MM.1S (cell line): ENCODE results near the gene LRRC10B.

Experiments used
- DNase-seq: peaks from one replicate; pipeline ENCODE4 v3.0.0-alpha.2; 2015
- H2AFZ ChIP-seq: fragments of 300-600 bp; sonication (generic); 2 replicates; pipeline ENCODE4 v1.6.0; 2016; ENCODE audit warnings: antibody characterized with exemption, low read length
- H3F3A ChIP-seq: fragments of 300-600 bp; sonication (generic); 2 replicates; pipeline ENCODE4 v1.6.1; 2016; ENCODE audit warnings: mild to moderate bottlenecking, antibody characterized with exemption, low read length, moderate library complexity, mixed read lengths; ENCODE audit not compliant: insufficient read depth
- H3K27ac ChIP-seq: fragments of 300-600 bp; sonication (generic); 2 replicates; pipeline ENCODE4 v1.5.1; 2016; ENCODE audit warnings: mild to moderate bottlenecking, low read length
- H3K27me3 ChIP-seq: fragments of 300-600 bp; sonication (generic); replicated peaks from 2 replicates; pipeline ENCODE4 v1.6.0; 2016; ENCODE audit warnings: low read length; ENCODE audit not compliant: insufficient read depth
- H3K36me3 ChIP-seq: fragments of 300-600 bp; sonication (generic); replicated peaks from 2 replicates; pipeline ENCODE4 v1.6.1; 2016; ENCODE audit warnings: mild to moderate bottlenecking, low read length, mixed read lengths; ENCODE audit not compliant: insufficient read depth
- H3K4me1 ChIP-seq: fragments of 300-600 bp; sonication (generic); 2 replicates; pipeline ENCODE4 v1.6.1; 2016; ENCODE audit warnings: low read length, mixed read lengths
- H3K4me2 ChIP-seq: fragments of 300-600 bp; sonication (generic); 2 replicates; pipeline ENCODE4 v1.6.0; 2016; ENCODE audit warnings: low read depth, low read length
- H3K4me3 ChIP-seq: fragments of 300-600 bp; sonication (generic); 2 replicates; pipeline ENCODE4 v1.5.1; 2016; ENCODE audit warnings: low read length, mixed read lengths
- H3K79me2 ChIP-seq: fragments of 300-600 bp; sonication (generic); 2 replicates; pipeline ENCODE4 v1.6.1; 2016; ENCODE audit warnings: mixed run types, low read length, mixed read lengths
- H3K9ac ChIP-seq: fragments of 300-600 bp; sonication (generic); 2 replicates; pipeline ENCODE4 v1.6.1; 2016; ENCODE audit warnings: low read length, mixed read lengths
- H3K9me2 ChIP-seq: fragments of 300-600 bp; sonication (generic); replicated peaks from 2 replicates; pipeline ENCODE4 v1.6.1; 2016; ENCODE audit warnings: mild to moderate bottlenecking, low read length, mixed read lengths; ENCODE audit not compliant: insufficient read depth
- H3K9me3 ChIP-seq: fragments of 300-600 bp; sonication (generic); replicated peaks from 2 replicates; pipeline ENCODE4 v1.6.1; 2016; ENCODE audit warnings: mild to moderate bottlenecking, low read length, mixed read lengths; ENCODE audit not compliant: insufficient read depth
- H4K20me1 ChIP-seq: fragments of 300-600 bp; sonication (generic); 2 replicates; pipeline ENCODE4 v1.6.1; 2016; ENCODE audit warnings: mild to moderate bottlenecking, low read length, moderate library complexity, mixed read lengths; ENCODE audit not compliant: insufficient read depth
- CTCF ChIP-seq: fragments of 300-600 bp; sonication (generic); IDR thresholded peaks from 2 replicates; pipeline ENCODE4 v1.5.1; 2016; ENCODE audit warnings: antibody characterized with exemption, low read length, mixed read lengths
- EZH2 ChIP-seq: fragments of 300-600 bp; sonication (generic); optimal IDR thresholded peaks from 2 replicates; pipeline ENCODE3; 2017; ENCODE audit warnings: low read depth, mild to moderate bottlenecking, antibody characterized with exemption, low read length, mixed read lengths
- EZH2phosphoT487 ChIP-seq: fragments of 300-600 bp; sonication (generic); IDR thresholded peaks from 2 replicates; pipeline ENCODE4 v1.6.1; 2018; ENCODE audit warnings: antibody characterized with exemption, low read length

LRRC10B gene

GRCh38 chr11:61545341-61545740 is 36.8 kb downstream of the LRRC10B start:
- no peaks in the 10 kb centered on the region for H3K9me3 ChIP-seq
- TF ChIP-seq EZH2phosphoT487 (no peak), CTCF (peak; percentile 45)
- no peak overlapping the region for H2AFZ ChIP-seq
- no peaks in the 10 kb centered on the region for H4K20me1 ChIP-seq
- no peaks in the 10 kb centered on the region for H3K4me1 ChIP-seq
- no peak overlapping the region for H3K9ac ChIP-seq
- no peak overlapping the region for H3K4me3 ChIP-seq
- peak; percentile 20 for DNase-seq
- peaks cover 95% of the 10 kb centered on the region for H3K27me3 ChIP-seq
- H3K4me2 ChIP-seq: no peak overlapping the region
- H3K27ac ChIP-seq: no peak overlapping the region
- H3K36me3 ChIP-seq: no peaks in the 10 kb centered on the region
- no peaks in the 10 kb centered on the region for H3K9me2 ChIP-seq
- H3K79me2 ChIP-seq: no peaks in the 10 kb centered on the region
- H3F3A ChIP-seq: no peaks in the 10 kb centered on the region

GRCh38 chr11:61545921-61546320 is 37.4 kb downstream of the LRRC10B start:
- H3K9me2 ChIP-seq: no peaks in the 10 kb centered on the region
- no peak overlapping the region for H3K4me2 ChIP-seq
- no peak for TF ChIP-seq EZH2
- no peak overlapping the region for H2AFZ ChIP-seq
- no peaks in the 10 kb centered on the region for H3F3A ChIP-seq
- peaks cover 95% of the 10 kb centered on the region for H3K27me3 ChIP-seq
- no peak overlapping the region for H3K9ac ChIP-seq
- H3K9me3 ChIP-seq: no peaks in the 10 kb centered on the region
- no peaks in the 10 kb centered on the region for H3K36me3 ChIP-seq
- no peak overlapping the region for H3K4me3 ChIP-seq
- H3K79me2 ChIP-seq: no peaks in the 10 kb centered on the region
- DNase-seq: no peak
- H4K20me1 ChIP-seq: no peaks in the 10 kb centered on the region
- H3K27ac ChIP-seq: no peak overlapping the region
- H3K4me1 ChIP-seq: no peaks in the 10 kb centered on the region

- no peaks in the 10 kb centered on the region for H3F3A ChIP-seq
- H2AFZ ChIP-seq: no peak overlapping the region
- no peaks in the 10 kb centered on the region for H3K4me1 ChIP-seq
- H3K27me3 ChIP-seq: peaks cover 96% of the 10 kb centered on the region
- no peaks in the 10 kb centered on the region for H4K20me1 ChIP-seq
- TF ChIP-seq EZH2: no peak
- TF ChIP-seq EZH2phosphoT487: no peak
- H3K36me3 ChIP-seq: no peaks in the 10 kb centered on the region
- no peak overlapping the region for H3K9ac ChIP-seq
- no peaks in the 10 kb centered on the region for H3K9me2 ChIP-seq
- H3K27ac ChIP-seq: no peak overlapping the region
- no peak overlapping the region for H3K4me3 ChIP-seq
- no peak overlapping the region for H3K4me2 ChIP-seq
- H3K79me2 ChIP-seq: no peaks in the 10 kb centered on the region
- DNase-seq: no peak
- H3K9me3 ChIP-seq: no peaks in the 10 kb centered on the region
Measured at GRCh38 chr11:61546663-61547062, 38.1 kb downstream of the LRRC10B start.

- H3K27ac ChIP-seq: no peak overlapping the region
- no peak for DNase-seq
- H3K4me1 ChIP-seq: no peaks in the 10 kb centered on the region
- H2AFZ ChIP-seq: no peak overlapping the region
- no peaks in the 10 kb centered on the region for H3K9me2 ChIP-seq
- H3K9ac ChIP-seq: no peak overlapping the region
- no peaks in the 10 kb centered on the region for H3K79me2 ChIP-seq
- no peaks in the 10 kb centered on the region for H3K9me3 ChIP-seq
- H4K20me1 ChIP-seq: no peaks in the 10 kb centered on the region
- H3K36me3 ChIP-seq: no peaks in the 10 kb centered on the region
- no peak overlapping the region for H3K4me3 ChIP-seq
- TF ChIP-seq EZH2 (no peak), CTCF (no peak), EZH2phosphoT487 (no peak)
- no peak overlapping the region for H3K4me2 ChIP-seq
- H3K27me3 ChIP-seq: peaks cover 96% of the 10 kb centered on the region
- H3F3A ChIP-seq: no peaks in the 10 kb centered on the region
Measured at GRCh38 chr11:61547246-61547645, 38.7 kb downstream of the LRRC10B start.
